Skeletal muscle tissue (tissue), 4 donors: Measurements from ENCODE around the gene AGPAT4. TPM values are rescaled to one million over a fixed set of nuclear protein-coding genes. Genes with fewer than 3 reads are reported as not detected.

Experiments used
- H3K27ac ChIP-seq: one replicate; pipeline ENCODE4 v1.7.0; 2013; ENCODE audit warnings: mild to moderate bottlenecking, low read depth, low read length, inconsistent platforms
- H3K27me3 ChIP-seq, 3 donors: one replicate each; pipeline ENCODE4 v1.7.0; 2013; ENCODE audit warnings: low read length in 3 of 3; ENCODE audit not compliant: control insufficient read depth in 3 of 3, insufficient read depth in 3 of 3
- H3K36me3 ChIP-seq, 3 donors: one replicate each; pipeline ENCODE4 v1.7.0; 2013; ENCODE audit warnings: low read length in 3 of 3; ENCODE audit not compliant: control insufficient read depth in 3 of 3, insufficient read depth in 3 of 3
- H3K4me1 ChIP-seq, 3 donors: one replicate each; pipeline ENCODE4 v1.7.0; 2013; ENCODE audit warnings: low read length in 3 of 3, mild to moderate bottlenecking in 3 of 3; ENCODE audit not compliant: control insufficient read depth in 3 of 3, insufficient read depth in 3 of 3
- H3K4me3 ChIP-seq, 3 donors: one replicate each; pipeline ENCODE4 v1.7.0; 2013; ENCODE audit warnings: low read length in 3 of 3
- H3K9ac ChIP-seq, 3 donors: one replicate each; pipeline ENCODE4 v1.7.0; 2013; ENCODE audit warnings: low read length in 3 of 3, mild to moderate bottlenecking in 3 of 3, moderate library complexity in 2 of 3, low read depth in 1 of 3
- H3K9me3 ChIP-seq, 3 donors: one replicate each; pipeline ENCODE4 v1.7.0; 2013; ENCODE audit warnings: low read length in 3 of 3; ENCODE audit not compliant: control insufficient read depth in 3 of 3
- total RNA-seq: library from RNA; depleted of rRNA; stranded (reverse); fragments of >200 nt; gene quantifications from one replicate; pipeline ENCODE4 v1.2.3, GENCODE V29; 2014
- donor health status: Osteomylitis.

AGPAT4 gene
- total RNA-seq, 1 donor from 2014 or later, result 18.3 TPM

DNA sequence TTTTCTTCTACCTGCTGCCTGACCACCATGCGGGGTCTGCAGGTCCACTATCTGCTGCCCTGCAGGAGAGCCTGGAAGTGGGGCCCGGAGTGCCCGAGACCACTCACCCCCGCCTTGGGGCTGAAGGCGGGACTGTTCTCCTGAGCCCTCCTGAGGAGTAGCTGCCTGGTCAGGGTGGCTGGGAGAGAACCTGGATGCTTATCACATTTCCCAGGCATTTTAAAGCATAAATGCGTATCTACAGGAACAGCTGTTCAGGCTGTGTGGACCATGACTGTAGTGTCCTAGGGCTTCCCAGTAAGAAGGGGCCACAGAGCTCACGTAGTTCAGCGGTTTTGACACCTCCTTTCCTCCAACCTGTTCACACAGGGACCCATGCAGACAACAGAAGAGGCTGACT, 123.3 kb downstream of the AGPAT4 start:
- Histone ChIP-seq H3K27ac (no peak overlapping the region), H3K36me3 (peaks cover 0 to 6% (median 2%) of the 10 kb centered on the region in 3 donors), H3K4me3 (no peak overlapping the region), H3K4me1 (no peaks in the 10 kb centered on the region), H3K9ac (no peak overlapping the region), H3K9me3 (no peaks in the 10 kb centered on the region), H3K27me3 (no peaks in the 10 kb centered on the region)

DNA sequence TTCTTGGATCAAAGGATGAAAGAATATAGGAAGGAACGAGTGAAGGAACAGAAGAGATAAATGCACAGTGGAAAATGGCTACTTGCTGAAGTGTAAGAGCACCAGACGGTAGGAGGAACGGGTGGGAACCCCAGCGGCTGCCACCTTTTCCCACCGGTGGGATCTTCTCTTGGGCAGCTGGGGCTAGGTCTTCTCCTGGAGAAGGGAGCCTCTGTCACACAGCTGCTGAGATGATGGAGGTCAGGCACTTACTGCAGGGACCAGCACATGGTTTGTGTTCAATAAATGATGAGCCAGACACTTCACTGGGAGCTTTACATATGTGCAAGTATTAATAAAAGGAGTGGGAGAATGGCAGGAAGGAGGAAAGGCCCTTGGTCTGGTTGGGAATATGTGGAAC, 123.7 kb downstream of the AGPAT4 start:
- Histone ChIP-seq H3K4me1 (no peaks in the 10 kb centered on the region), H3K36me3 (peaks cover 0 to 6% (median 2%) of the 10 kb centered on the region in 3 donors), H3K27ac (no peak overlapping the region), H3K9ac (no peak overlapping the region), H3K4me3 (no peak overlapping the region), H3K9me3 (no peaks in the 10 kb centered on the region), H3K27me3 (no peaks in the 10 kb centered on the region)

DNA sequence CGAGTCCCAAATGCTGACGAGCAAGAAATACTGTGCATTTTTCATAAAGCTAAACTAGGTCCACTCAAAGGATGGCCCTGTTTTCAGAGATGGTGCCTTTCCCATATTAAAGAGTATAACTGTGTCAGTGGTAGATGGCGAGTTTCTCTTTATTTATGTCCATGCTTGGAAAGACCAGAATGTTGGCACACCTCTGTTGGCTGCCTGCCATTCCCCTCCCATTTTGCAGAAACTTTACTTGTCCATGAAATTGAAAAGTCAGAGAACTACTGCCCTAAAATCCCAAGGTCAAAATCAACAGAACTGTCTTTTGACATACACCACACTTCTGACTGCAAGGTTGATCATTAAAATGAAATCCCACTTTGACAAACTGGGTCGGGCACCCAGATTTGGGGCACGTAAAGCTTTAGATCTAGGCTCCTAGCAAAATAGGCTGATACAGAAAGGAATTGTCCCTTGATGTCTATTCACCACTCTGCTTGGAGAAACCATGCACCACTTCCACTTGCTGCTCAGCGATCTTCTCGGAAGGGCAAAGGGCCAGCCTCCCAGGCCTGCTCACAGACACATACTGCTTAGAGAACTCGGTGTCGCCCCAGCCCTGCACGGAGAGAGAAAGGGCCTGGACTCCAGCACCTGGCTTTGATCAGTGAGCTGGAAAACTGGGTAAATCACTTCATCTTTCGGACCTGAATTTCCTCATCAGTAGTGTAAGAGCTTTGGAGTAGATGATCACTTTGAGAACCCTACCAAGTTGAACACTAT, 130.0 kb downstream of the AGPAT4 start:
- Histone ChIP-seq H3K27me3 (no peaks in the 10 kb centered on the region), H3K4me3 (no peak overlapping the region), H3K4me1 (no peaks in the 10 kb centered on the region), H3K36me3 (peaks cover 2 to 13% (median 3%) of the 10 kb centered on the region in 3 donors), H3K27ac (no peak overlapping the region), H3K9ac (no peak overlapping the region), H3K9me3 (no peaks in the 10 kb centered on the region)

DNA sequence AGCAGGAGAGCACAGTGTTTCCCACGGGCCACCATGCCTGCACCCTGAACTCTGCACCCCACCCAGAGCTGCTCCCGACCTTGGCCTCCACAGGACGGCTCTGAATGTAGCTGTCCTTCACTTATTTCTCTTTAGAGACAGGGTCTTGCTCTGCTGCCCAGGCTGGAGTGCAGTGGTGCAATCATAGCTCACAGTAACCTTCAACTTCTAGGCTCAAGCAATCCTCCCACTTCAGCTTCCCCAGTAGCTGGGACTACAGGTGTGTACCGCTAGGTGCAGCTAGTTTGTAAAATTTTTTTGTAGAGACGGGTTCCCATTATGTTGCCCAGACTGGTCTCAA, 130.9 kb downstream of the AGPAT4 start:
- Histone ChIP-seq H3K27me3 (no peaks in the 10 kb centered on the region), H3K27ac (no peak overlapping the region), H3K36me3 (peaks cover 2 to 12% (median 3%) of the 10 kb centered on the region in 3 donors), H3K9ac (no peak overlapping the region), H3K4me1 (no peaks in the 10 kb centered on the region), H3K9me3 (no peaks in the 10 kb centered on the region), H3K4me3 (no peak overlapping the region)

DNA sequence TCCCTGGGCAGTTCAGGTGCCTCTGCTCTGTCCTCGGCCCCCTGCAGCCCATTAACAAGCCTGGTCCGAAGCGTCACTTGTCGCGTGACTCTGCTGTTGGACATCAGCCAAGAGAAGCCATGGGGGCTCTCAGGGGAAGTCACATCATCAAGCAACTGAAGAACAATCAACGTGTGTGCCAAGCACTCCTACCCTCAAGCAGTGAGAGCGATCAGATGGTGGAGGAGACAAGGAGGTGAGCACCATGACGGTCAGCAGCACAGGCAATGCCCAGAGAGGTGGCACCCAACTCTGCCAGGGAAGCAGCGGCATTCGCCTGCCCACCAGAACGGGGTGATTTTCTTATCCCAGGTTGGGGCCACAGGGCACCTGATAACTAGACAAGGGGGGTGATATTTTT, 132.7 kb downstream of the AGPAT4 start:
- peaks cover 0 to 16% (median 7%) of the 10 kb centered on the region in 3 donors for H3K36me3 ChIP-seq
- no peaks in the 10 kb centered on the region for H3K27me3 ChIP-seq
- H3K9me3 ChIP-seq, result no peaks in the 10 kb centered on the region

DNA sequence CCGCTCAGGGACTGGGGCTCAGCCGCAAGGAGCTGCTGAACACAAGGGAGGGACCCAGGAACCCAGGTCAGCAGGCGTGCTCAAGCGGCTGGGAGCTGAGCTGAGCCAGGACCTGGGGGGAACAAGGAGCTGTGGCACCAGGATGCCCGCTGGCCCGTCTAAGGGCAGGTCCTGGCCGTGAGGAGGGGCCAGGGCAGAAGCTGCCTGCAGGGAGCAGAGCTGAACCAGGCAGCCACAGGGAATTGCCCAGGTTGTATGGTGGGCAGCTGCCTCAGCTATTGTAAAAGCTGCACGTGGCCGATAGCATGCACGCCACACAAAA, 133.3 kb downstream of the AGPAT4 start:
- Histone ChIP-seq H3K9me3 (no peaks in the 10 kb centered on the region), H3K4me3 (no peak overlapping the region), H3K27ac (no peak overlapping the region), H3K4me1 (no peaks in the 10 kb centered on the region), H3K36me3 (peaks cover 3 to 22% (median 9%) of the 10 kb centered on the region in 3 donors), H3K9ac (no peak overlapping the region), H3K27me3 (no peaks in the 10 kb centered on the region)

More for the DNA sequence above, 132.7 kb downstream of the AGPAT4 start:
- no peak overlapping the region for H3K9ac ChIP-seq
- no peaks in the 10 kb centered on the region for H3K4me1 ChIP-seq
- H3K27ac ChIP-seq, result no peak overlapping the region
- no peak overlapping the region for H3K4me3 ChIP-seq

DNA sequence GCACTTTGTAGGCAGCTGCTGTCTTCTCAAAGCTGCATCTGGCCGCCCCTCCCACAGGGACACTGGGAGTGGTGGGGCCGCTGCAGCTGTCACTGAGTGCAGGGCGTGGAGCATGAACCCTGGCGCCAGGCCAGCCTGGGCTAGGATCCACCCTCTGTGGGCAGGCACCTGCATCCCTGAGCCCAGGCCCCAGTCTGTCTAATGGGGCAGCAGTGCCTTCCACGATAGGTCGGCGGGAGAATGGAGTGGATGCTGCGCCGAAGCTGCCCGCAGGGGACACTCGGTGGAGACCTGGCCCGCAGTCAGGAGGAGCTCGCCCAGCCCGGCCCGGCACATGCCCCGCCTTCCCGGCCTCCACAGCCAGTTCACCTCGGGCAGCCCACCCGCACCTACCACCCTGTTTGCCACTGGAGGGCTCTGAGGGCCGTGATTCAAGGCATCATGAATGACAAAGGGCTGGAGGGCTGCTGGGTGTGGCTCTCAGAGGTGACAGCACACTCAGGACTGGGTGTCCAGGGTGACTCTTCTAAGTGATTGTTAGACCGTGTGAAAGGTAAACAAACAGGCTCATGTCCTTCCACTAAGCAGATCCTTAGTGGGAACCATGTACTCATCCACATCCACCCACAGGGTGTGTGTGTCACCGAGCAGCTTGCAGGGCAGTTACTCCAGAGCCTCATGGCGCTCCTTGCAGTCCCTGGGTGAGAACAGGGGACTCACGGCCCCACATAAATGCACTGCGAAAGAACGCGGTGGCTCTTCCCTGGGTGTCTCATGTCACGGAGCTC, 133.9 kb downstream of the AGPAT4 start:
- Histone ChIP-seq H3K4me1 (no peaks in the 10 kb centered on the region), H3K4me3 (no peak overlapping the region), H3K9ac (no peak overlapping the region), H3K36me3 (peaks cover 3 to 22% (median 9%) of the 10 kb centered on the region in 3 donors), H3K27me3 (no peaks in the 10 kb centered on the region), H3K27ac (no peak overlapping the region), H3K9me3 (no peaks in the 10 kb centered on the region)

DNA sequence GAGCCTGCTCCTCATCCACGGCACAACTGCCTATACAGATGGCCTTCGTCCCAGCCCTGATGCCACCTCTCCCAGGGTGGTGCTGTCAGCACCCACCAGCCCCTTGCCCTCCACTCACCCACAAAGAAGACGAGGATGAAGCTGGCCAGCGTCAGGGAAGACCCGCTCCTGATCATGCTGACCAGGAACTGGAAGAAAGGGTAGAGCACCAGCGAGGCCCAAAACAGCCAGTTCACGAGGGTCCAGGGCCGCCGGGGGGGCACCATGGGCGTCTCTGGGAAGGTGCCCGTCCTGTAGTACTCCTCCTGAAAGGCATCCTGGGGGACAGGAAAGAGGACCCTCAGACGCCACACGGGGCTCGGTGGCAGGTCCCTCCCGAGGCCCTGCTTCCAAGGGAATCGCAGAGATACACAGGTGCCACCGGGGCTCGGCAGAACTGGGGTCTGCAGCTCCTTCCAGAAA, 134.5 kb downstream of the AGPAT4 start:
- no peaks in the 10 kb centered on the region for H3K4me1 ChIP-seq
- no peaks in the 10 kb centered on the region for H3K9me3 ChIP-seq
- no peak overlapping the region for H3K4me3 ChIP-seq
- no peaks in the 10 kb centered on the region for H3K27me3 ChIP-seq
- H3K9ac ChIP-seq, result no peak overlapping the region
- H3K27ac ChIP-seq, result no peak overlapping the region
- H3K36me3 ChIP-seq, result peaks cover 5 to 25% (median 9%) of the 10 kb centered on the region in 3 donors

DNA sequence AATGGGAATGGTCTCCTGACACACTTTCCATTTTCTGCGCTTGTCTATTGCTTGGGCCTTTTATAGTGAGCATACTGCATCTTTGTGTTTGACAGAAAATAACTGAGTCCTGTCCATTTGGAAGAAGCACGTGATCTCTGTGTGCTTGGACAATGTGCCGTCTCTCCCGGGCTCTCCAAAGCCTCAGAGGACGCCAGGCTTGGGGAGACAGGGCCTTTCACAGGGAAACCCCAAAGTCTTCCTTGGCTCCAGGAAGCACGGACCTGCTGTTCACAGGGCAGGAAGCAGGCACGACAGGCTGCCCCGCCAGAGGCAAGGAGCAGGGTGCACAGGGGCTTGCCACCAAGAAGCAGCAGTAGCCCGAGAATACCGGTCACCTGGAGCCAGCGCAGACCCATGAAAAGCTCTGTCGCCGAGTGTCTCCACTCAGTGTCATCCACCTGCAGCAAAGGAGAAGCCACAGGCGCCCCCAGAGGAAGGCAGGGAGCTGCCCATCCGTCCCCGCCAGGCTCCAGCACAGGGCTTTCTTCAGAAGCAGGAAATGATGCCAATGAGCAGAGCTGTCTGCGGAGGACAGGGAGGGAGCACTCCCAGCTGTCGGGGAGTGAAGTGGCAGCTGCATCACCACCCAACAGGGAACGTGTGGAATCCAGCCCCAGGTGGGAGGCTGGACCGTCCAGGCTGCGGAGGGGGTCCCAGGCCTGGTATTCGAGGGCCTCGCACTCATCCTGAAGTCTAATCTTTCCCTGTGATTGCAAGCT, 135.1 kb downstream of the AGPAT4 start:
- Histone ChIP-seq H3K4me3 (no peak overlapping the region), H3K27ac (no peak overlapping the region), H3K27me3 (no peaks in the 10 kb centered on the region), H3K9me3 (no peaks in the 10 kb centered on the region), H3K36me3 (peaks cover 5 to 25% (median 9%) of the 10 kb centered on the region in 3 donors), H3K9ac (no peak overlapping the region), H3K4me1 (no peaks in the 10 kb centered on the region)
